ENCODE results near the gene RHBDF1.

DNA sequence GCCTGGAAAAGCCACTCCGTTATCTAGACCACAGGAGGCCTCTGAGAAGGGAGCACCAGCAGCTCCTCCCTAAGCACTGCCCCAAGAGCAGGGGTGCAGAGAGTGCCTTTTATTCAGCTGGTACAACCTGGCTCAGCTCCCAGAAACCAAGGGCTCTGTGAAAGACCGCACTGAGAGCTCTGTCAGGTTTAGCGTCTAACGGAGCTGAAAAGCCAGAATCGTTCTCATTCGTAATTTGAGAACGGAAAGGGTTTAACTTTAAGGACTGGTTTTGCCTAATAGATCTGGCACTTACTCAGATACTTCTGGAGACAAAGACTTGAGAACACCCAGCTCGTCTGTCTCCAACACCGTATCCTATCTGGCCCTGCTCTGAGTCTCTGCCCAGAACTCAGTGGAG lies 19.1 kb upstream of the RHBDF1 start:
- peak in 1 of 2 donors; percentile 42 for TF ChIP-seq EP300 (IDR thresholded peaks at IDR 0.05)
- TF ChIP-seq, protein P1, sequence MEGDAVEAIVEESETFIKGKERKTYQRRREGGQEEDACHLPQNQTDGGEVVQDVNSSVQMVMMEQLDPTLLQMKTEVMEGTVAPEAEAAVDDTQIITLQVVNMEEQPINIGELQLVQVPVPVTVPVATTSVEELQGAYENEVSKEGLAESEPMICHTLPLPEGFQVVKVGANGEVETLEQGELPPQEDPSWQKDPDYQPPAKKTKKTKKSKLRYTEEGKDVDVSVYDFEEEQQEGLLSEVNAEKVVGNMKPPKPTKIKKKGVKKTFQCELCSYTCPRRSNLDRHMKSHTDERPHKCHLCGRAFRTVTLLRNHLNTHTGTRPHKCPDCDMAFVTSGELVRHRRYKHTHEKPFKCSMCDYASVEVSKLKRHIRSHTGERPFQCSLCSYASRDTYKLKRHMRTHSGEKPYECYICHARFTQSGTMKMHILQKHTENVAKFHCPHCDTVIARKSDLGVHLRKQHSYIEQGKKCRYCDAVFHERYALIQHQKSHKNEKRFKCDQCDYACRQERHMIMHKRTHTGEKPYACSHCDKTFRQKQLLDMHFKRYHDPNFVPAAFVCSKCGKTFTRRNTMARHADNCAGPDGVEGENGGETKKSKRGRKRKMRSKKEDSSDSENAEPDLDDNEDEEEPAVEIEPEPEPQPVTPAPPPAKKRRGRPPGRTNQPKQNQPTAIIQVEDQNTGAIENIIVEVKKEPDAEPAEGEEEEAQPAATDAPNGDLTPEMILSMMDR (IDR thresholded peaks at IDR 0.05), result no peak
- TF ChIP-seq POLR2A (IDR thresholded peaks at IDR 0.05), result peak in 1 of 2 donors; percentile 10
